ENCODE results near the gene SNAP29.

DNA sequence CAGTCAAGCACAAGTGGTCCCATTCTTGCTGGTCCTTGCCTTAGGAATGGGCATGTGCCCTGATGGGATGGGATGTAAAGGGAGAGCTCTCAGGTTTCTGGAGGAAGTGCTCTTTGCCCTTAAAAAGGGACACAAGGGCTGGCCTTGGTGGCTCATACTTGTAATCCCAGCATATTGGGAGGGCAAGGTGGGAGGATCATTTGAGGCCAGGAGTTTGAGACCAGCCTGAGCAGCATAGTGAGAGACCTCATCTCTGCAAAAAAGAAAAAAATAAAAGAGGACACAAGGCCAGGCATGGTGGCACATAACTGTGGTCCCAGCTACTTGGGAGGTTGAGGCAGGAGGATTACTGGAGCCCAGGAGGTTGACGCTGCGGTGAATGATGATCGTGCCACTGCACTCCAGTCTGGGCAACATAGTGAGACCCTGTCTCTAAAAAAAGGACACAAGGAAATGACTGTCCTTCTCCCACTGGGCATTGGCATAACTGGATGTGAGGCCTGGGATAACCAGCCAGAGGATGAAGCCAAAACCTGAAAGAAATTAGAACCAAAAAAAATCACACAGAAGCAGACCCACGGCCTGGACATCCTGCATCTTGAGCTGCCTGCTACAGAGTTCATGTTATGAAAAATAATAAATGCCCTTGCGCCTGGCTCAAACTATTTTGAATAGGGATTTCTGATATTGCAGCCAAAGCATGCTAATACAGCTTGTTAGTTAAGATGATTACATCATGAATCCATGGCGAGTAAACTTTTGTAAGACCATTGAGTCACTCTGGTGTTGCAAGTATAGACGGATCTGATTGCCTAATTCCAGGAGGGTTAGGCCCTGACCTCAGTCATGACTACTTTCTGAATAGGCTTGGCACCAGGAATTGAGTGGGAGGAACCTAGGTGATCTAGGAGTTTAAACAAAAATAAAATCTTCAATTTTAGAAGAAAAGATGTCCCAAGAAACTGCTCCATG, 45.5 kb downstream of the SNAP29 start:
- TF ChIP-seq EZH2 (optimal IDR thresholded peaks at IDR 0.05; ENCODE audit: low read depth, low read length): no peak
- TF ChIP-seq, protein P1, sequence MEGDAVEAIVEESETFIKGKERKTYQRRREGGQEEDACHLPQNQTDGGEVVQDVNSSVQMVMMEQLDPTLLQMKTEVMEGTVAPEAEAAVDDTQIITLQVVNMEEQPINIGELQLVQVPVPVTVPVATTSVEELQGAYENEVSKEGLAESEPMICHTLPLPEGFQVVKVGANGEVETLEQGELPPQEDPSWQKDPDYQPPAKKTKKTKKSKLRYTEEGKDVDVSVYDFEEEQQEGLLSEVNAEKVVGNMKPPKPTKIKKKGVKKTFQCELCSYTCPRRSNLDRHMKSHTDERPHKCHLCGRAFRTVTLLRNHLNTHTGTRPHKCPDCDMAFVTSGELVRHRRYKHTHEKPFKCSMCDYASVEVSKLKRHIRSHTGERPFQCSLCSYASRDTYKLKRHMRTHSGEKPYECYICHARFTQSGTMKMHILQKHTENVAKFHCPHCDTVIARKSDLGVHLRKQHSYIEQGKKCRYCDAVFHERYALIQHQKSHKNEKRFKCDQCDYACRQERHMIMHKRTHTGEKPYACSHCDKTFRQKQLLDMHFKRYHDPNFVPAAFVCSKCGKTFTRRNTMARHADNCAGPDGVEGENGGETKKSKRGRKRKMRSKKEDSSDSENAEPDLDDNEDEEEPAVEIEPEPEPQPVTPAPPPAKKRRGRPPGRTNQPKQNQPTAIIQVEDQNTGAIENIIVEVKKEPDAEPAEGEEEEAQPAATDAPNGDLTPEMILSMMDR (IDR thresholded peaks at IDR 0.05; ENCODE audit: low read length): no peak

Measured in MM.1S (cell line).